HG03139 (cell line): ENCODE data around the gene PLCB1.

Source experiments
- ATAC-seq: cut with Tn5 transposase; IDR thresholded peaks from one replicate; pipeline ENCODE4 v1.9.1; 2021; ENCODE audit not compliant: unreplicated experiment

PLCB1 gene

DNA sequence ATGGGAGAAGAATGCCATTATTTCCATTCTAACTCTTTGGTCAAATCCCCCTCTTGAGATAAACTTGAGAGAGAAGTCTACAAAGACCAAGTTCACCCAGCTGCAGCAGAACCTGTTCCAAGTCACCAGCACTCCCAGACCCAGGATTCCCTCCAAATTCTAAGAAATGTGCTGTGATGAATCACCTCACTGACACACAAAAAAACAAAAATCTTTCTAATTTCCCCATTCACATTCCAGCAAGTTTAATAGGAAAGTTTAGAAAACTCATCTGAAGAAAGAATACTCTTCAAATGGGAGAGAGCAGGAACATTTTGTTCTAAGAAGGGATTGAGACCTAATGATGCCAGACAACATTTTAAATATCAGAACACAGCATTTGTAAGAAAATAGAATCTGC is 723.2 kb downstream of the PLCB1 start:
- no peak for ATAC-seq

DNA sequence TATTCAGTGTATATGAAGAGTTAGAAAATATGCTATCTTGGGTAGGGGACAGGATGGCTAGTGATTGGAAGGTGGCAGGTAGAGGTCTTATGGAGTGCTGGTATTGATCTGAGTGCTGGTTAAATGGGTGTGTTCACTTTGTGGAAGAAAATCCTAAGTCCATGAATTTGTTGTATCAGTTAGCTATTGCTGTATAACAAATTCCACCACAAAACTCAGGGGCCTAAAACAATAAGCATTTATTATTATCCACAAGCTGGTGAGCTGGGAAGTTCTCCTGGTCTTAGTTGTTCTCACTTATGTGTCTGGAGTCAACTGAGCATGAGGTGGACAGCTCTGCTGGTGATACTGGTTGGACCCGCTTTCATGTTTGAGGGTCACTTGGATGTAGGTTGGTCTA is 724.6 kb downstream of the PLCB1 start:
- no peak for ATAC-seq

DNA sequence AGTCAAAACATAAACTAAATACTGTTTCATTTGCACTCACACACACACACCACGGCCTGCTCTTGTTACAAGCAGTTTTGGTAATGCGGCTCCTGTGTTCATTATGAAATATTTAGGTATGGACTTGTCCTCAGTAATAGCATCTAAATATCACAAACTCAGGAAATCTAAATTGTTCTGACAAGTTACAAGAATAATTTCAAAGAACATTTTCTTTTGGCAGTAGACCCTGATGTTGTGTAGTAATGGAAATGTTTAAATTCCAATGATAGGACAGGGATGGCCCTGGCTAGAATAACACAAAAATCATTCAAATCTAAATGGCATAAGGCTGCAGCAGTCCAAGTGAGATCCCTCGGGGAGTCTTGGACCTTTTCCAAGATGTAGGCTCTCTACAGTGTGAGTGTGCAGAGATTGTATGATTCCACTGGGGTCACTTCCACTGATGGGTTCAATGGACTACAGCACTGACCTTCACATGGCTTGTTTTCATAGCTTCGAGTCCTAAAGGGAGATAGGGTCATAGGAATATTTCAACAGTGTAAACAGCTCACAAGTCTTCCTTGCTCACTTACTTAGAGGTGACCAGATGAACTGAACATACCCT is 726.2 kb downstream of the PLCB1 start:
- no peak for ATAC-seq

DNA sequence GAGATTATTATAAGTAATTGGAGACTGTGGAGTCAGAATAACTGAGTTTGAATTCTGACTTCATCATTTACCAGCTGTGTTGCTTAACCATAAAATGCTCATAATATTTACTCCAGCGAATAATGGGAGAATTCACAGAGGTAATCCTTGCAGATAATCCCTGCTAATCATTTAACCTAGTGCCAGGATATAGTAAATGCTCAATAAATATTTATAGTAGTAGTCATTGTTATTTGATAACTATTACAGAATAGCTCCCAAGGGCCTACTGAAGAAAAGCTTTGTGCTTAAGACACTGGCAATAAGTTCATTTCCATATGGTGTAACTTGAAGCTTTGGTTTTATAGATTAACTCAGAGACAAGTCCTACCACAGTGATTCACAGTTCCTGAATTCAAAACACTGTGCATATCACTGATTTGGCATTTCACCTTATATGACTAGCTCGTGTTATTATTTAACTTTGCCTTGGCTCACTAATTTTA is 728.0 kb downstream of the PLCB1 start:
- peak; percentile 98 for ATAC-seq

DNA sequence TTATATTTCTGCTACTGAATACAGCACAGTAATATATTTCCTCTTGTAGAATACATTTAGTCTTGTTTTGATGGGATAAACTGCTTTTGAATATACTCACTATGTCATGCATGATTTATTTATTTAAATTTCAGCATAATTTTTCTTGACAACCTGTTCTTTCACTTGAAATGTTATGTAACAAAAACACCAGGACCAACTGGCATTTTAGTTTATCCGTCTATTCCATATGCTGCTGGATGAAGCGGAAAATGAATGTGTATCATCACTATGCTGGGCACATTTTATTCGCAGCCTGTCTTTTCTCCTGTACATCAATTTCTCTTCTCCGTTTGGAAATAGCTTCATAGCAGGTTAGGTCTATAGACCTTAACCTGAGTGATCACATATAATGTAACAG is 730.0 kb downstream of the PLCB1 start:
- no peak for ATAC-seq

DNA sequence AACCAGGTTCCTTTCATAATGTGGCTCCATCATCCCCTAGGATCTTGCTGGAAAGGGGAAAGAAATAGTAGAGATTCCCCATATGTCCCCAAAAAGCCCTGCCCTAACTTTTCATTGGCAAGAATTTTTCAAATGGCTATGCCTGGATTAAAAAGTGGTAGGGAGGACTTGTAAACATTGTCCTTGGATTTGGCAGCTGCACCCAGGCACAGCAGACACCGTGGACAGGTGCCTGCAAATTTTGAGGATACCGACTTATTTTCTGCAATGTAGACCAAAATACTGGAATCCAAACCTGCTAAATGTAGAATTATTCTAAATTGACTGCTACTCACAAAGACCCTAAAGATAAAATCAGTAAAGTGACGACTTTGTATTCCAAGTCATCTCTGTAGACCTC is 733.6 kb downstream of the PLCB1 start:
- no peak for ATAC-seq

DNA sequence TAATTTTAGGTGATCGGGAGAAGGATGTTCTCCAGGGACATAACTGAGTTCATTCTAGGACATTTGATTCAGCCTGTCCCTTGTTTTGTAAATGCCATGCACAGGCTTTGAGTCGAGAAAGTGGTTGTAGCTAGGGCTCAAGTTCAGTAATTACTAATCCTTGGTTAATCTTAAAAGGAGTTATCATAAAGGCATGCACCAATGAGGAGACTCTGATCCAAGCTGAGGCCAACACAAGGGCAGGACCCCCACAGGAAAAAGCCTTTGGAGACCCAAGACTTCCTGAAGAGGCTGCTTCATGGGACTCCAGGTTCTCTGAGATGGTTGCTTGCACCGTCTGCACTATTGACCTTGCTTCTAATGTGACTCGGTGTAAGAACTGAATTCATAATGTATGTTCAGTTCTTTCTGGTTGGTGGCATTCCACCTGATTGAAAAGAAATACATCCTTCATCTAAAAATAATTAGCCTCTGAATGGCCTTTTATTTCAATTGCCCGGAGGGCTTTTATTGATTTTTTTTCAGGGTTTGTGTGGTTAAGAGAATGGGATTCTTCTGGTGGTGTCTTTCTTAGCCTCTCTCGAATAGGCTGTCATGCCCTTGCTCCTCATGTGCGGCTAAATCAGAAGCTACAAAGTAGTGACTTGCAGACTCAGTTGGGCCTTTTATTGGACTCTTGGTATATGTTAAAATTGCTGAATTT is 735.1 kb downstream of the PLCB1 start:
- no peak for ATAC-seq

DNA sequence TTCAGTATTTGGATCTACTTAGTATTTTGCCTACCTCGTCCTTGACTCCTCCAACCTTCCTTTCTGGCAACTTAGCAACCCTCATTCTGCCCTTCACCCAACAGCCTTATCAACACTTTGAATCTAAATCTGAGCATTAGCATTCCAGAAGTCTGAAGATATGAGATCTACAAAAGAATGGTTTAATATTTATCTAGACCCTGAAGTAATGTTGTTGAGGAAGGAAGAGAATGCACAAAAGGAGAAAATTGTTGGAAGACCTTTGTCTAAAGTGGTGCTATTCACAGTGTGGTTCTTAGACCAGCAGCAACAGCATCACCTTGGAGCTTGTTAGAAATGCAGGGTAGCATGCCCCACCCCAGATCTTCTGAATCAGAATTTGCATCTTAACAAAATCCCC is 738.6 kb downstream of the PLCB1 start:
- no peak for ATAC-seq

DNA sequence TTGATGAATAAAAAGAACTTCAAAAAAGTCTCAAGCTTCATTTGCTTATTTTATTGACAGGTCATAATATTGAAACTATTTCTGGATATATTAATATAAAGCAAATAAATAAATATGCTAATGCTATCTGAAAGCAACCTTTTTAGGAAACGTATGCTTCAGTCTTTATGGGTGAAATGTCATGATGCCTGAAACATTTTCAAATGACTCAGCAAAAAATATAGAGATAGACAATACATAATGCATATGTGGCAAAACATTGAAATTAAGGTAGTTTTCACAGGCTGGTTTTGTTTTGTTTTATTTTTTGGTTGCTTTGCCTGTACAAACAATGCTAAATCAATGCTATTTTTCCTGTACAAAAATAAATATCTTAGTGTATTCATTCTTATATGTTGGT is 742.4 kb downstream of the PLCB1 start:
- ATAC-seq: no peak

DNA sequence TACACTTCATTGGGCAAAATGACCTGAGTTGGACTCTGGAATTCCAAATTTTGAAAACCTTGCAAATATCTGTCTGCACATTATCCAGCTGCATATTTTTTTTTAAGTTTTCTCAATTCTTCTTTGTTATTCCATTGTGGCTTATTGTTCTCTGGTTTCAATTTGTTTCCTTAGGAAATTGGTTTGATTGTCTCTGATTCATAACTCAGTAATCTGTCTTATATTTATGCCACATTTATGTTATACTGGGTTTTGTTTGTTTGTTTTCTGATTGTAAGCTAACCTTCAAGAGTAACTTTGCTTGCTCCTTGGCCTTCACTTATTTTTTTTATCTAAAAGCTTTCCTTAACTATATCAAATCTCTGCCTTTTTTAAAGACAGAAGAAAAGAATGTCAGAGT is 743.5 kb downstream of the PLCB1 start:
- no peak for ATAC-seq

DNA sequence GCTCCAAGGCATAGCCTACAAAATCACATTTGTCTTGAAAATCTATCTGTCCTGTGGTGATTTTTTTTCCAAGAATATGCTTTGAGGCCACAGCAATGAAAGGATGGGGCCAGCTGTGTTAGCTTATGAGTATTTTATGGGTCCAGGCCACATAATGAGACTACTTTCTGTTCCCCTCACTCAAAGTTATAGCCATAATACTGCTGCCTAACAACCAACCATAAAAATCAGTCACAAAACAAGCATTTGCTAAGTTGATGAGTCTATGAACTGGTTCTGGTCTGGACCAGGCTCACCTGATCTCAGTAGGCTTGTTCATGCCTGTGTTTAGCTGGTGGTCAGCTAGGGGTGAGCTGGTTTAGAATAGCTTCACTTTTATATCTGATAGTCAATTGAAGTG is 744.3 kb downstream of the PLCB1 start:
- no peak for ATAC-seq

DNA sequence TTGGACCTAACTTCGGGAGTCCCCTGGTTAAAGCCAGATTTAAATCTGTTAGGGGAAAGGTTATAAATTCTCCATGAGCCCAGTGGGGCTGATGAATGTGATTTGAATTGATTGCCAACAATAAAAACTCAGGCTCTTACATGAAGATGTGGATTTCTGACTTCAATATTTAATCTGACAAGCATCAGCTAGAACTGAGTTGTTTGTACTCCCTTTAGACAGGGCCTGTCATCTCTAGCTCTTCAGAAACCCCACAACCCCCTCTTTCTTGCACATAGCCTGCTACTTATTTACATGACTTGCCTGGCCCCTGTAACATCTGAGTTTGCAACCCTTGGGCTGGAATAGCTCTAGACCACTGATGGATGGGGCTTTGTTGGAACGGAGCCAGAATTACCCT is 745.2 kb downstream of the PLCB1 start:
- no peak for ATAC-seq

DNA sequence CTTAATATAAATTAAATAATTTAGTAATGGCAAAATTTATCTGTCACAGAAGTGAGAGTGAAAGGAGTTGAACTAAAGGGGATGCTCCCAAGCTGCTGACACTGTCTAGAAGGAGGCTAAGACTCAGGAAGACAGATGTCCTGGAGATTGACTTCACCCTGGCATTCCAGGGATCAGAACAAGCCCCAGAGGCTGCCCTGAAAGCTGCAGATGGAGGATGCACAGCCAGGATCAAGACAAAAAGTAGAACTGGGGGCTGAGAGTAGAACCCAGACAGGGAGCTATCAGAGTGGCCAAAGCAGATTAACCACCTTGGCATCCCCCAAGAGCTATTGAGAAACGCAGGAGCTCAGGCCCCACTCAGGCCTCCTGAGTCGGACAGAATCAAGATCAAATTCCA is 747.6 kb downstream of the PLCB1 start:
- no peak for ATAC-seq

DNA sequence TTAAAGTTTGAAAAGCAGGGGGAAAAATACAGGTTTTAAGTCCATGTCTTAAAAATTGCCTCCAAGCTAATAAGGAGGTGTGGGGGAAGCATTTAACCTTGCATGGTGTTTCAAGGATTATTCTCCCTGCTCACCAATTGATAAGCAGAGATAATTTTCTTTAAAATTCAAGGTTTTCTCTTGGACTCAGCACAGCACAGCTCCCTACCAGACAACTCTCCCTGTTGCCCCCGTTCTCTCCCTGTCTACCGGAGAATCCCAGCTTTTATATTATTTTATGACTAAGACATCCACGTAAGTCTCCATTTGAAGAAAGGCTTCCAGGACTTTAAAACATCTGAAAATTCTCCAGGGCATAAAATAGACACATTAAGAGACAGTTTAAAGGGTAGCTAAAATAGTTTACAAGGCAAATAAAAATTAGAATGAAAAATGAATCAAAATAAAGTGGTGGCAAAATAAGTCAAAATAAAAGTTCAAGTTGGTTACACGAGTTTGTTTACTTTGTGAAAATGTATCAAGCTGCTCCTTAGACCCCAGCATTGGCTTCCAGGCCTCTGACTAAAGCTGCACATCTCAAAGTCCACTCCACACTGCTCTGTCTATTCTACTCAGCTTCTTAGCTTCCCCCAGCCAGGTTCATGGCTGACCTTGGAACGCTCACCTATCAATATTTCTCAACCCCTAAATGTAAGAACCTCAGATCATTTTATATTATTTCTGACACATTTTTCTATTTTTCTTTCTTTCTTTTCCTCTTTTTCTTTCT is 748.2 kb downstream of the PLCB1 start:
- ATAC-seq: no peak

DNA sequence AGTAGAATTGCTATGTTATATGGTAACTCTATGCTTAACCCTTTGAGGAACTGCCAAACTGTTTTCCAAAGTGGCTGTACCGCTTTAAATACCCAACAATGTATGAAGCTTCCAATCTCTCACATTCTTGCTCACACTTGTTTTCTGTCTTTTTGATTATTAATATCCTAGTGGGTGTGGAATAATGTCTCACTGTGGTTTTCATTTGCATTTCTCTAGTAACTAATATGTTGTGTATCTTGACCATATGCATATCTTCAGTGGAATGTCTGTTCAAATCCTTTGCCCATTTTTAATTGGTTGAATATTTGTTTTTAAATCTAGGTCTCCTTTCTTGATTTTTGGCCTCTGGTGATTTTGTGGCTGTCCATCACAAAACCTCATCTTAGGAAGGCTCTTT is 759.0 kb downstream of the PLCB1 start:
- ATAC-seq: no peak

DNA sequence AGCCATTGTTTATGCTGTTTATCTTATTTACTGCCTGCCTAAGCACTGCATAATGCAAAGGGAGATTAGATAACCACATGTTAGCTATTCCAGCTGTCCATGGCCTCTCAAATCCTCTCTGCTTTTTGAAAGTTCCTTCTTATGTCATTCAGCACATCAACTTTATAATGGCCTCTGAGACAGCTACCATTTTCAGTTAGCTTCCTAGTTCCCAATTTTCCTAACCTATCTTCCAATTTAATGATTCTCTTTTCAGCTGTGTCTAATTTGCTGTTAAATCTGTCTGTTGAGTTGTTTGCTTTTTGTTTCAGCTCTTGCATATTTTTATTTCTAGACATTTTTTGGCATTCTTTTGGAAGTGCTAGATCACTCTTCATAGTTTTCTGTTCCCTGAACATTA is 763.4 kb downstream of the PLCB1 start:
- ATAC-seq: no peak

DNA sequence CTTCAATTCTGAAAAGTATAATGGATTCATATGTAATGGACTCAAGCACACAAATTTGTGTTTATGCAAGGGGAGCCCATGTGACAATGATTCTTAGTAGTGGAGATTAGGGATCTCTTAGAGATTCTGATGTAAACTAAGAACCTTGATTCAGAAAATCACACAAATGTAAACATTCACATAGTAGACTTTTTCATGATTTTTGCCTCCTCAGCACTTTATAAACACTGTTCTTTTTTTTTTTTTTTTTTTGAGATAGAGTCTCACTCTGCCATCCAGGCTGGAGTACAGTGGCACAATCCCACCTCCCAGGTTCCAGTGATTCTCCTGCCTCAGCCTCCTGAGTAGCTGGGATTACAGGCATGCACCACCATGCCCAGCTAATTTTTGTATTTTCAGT is 766.8 kb downstream of the PLCB1 start:
- no peak for ATAC-seq

DNA sequence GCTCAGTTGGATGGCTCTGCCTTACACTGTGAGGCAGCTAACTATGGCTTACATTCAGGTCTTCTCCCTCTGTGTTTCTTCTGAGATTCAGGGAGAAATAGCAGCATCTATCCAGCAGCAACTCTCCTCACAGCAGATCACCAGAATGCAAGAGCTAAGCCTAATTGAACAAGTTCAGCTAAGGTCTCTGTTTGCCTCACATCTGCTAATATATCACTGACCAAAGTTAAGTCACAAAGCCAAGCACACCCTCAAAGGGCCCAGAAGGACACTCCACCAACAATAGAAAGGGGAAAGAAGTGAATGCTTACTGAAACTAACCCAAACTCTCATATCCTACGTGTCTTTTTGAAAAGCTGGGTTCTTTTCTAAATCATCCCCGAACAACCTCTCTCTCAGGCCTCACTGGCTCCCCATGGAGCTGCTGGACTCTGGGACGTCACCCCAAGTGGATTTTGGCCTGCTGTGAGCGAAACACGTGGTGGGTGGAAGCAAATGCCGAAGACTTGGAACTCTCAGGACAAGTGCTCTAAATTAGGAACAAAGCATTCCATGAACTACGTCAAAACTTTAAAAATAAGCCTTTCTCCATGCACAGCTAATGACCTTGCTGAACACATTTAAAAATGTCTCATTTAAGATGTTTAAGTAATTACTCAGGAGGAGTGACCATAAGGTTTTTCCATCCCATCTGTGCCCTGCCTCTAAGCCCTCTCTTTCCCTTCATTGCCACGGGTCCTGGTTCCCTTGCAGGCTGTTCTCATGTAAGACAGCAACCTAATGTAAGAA is 769.4 kb downstream of the PLCB1 start:
- no peak for ATAC-seq

DNA sequence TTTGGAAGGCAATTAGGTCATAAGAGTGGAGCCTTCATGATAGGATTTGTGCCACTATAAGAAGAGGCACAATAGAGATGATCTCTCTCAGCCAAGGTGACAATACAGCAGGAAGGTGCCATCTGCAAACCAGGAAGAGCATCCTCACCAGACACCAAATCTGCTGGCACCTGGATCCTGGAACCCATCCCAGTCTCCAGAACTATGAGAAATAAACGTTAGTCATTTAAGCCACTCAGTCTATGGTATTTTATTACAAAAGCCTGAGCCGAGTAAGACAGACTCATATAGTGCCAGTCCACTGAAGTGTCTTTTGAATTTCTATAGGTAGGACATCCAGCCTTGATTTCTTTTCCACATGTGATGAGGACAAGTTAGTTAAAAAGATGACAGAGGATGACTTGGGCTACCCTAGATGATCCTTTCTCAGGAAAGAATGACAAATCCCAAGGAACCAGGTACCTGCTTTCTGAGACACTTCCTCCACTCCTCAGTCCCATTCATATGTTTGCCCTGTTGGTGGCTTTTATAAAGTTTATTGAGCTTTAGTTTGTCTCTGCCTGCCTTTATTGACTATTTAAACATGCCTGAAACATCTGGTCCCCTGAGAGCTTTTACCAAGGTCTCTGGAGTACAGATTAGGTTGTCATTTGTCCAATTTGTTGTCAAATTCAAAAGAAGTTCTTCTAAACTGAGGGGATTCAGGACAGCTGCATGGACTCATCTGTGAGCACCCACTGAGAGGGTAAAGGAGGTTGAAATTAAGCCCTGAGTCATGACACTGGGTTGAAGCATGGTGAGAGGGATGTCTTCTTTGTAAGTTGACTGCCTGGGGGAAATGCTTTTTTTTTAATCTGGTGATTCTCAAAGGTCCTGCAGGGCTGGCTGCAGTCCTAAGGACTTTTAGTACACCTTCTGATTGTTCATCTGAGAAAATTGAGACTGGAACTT is 771.9 kb downstream of the PLCB1 start:
- no peak for ATAC-seq

DNA sequence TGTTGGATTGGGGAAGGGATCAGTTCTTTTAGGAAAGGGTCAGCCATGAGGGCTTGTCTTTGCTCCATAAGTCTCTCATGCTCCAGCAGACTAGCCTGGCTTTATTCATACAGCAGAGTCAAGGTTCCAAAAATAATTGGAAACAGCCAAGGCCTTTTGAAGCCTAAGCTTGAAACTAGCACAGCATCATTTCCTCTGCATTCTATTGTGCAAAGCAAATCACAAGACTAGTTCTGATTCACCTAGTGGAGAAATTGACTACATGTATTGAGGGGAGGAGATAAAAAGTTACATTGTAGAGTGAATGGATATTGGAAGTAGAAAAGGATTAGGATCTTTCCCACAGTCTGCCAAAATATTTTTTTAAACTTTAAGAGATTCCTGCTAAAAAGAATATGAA is 777.5 kb downstream of the PLCB1 start:
- no peak for ATAC-seq
